H9 (cell line): Measurements from ENCODE around the gene NAGPA. TPM values are rescaled to one million over a fixed set of nuclear protein-coding genes. Genes with fewer than 3 reads are reported as not detected.

Source experiments
- DNase-seq: peaks from one replicate; pipeline ENCODE4 v3.0.0-alpha.2; 2017
- H2AFZ ChIP-seq: one replicate; pipeline ENCODE4 v1.6.1; 2013; ENCODE audit warnings: mild to moderate bottlenecking, low read length, control low read depth, moderate library complexity
- H2AK5ac ChIP-seq: 2 replicates; pipeline ENCODE4 v1.6.1; 2013; ENCODE audit warnings: low read length, control low read depth, mixed read lengths; ENCODE audit not compliant: insufficient read length
- H2BK120ac ChIP-seq: one replicate; pipeline ENCODE4 v1.6.1; 2013; ENCODE audit warnings: low read depth, mild to moderate bottlenecking, low read length, control low read depth, inconsistent platforms; ENCODE audit not compliant: poor library complexity, severe bottlenecking
- H2BK12ac ChIP-seq: 2 replicates; pipeline ENCODE4 v1.6.1; 2013; ENCODE audit warnings: low read length, control low read depth, mixed read lengths, low read depth; ENCODE audit not compliant: insufficient read length
- H2BK15ac ChIP-seq: 2 replicates; pipeline ENCODE4 v1.6.1; 2013; ENCODE audit warnings: low read depth, low read length, control low read depth
- H2BK20ac ChIP-seq: one replicate; pipeline ENCODE4 v1.6.1; 2013; ENCODE audit warnings: low read depth, mild to moderate bottlenecking, low read length, control low read depth, inconsistent platforms; ENCODE audit not compliant: poor library complexity, severe bottlenecking
- H2BK5ac ChIP-seq: 2 replicates; pipeline ENCODE4 v1.6.1; 2013; ENCODE audit warnings: low read length, control low read depth, mixed read lengths; ENCODE audit not compliant: insufficient read length
- H3K14ac ChIP-seq: 2 replicates; pipeline ENCODE4 v1.6.1; 2013; ENCODE audit warnings: low read length, control low read depth; ENCODE audit not compliant: insufficient read depth
- H3K18ac ChIP-seq: 2 replicates; pipeline ENCODE4 v1.6.1; 2013; ENCODE audit warnings: low read depth, mild to moderate bottlenecking, mixed read lengths, low read length, control low read depth; ENCODE audit not compliant: insufficient read length
- H3K23ac ChIP-seq: 2 replicates; pipeline ENCODE4 v1.6.1; 2013; ENCODE audit warnings: low read length, control low read depth, mixed read lengths, low read depth; ENCODE audit not compliant: insufficient read length
- H3K23me2 ChIP-seq: 2 replicates; pipeline ENCODE4 v1.6.1; 2013; ENCODE audit warnings: low read depth, mild to moderate bottlenecking, mixed read lengths, low read length, control low read depth; ENCODE audit not compliant: insufficient read length, poor library complexity, severe bottlenecking
- H3K27ac ChIP-seq: 2 replicates; pipeline ENCODE4 v1.5.1; 2013; ENCODE audit warnings: low read length, control low read depth, mixed read lengths, low read depth; ENCODE audit not compliant: insufficient read length
- H3K27me3 ChIP-seq: 2 replicates; pipeline ENCODE4 v1.6.1; 2013; ENCODE audit warnings: low read length, control low read depth, inconsistent platforms; ENCODE audit not compliant: insufficient read depth
- H3K4ac ChIP-seq: 2 replicates; pipeline ENCODE4 v1.6.1; 2013; ENCODE audit warnings: low read depth, mild to moderate bottlenecking, control low read depth, inconsistent platforms, low read length, moderate library complexity
- H3K4me1 ChIP-seq: 2 replicates; pipeline ENCODE4 v1.6.1; 2013; ENCODE audit warnings: low read length, control low read depth, inconsistent platforms; ENCODE audit not compliant: insufficient read depth
- H3K4me2 ChIP-seq: 2 replicates; pipeline ENCODE4 v1.6.1; 2013; ENCODE audit warnings: low read length, control low read depth, mixed read lengths; ENCODE audit not compliant: insufficient read length, insufficient read depth
- H3K56ac ChIP-seq: 2 replicates; pipeline ENCODE4 v1.6.1; 2013; ENCODE audit warnings: low read depth, mild to moderate bottlenecking, mixed read lengths, low read length, control low read depth; ENCODE audit not compliant: insufficient read length
- H3K79me1 ChIP-seq: 2 replicates; pipeline ENCODE4 v1.6.1; 2013; ENCODE audit warnings: low read depth, mild to moderate bottlenecking, moderate library complexity, low read length, control low read depth, inconsistent platforms; ENCODE audit not compliant: insufficient read depth, poor library complexity, severe bottlenecking
- H3K79me2 ChIP-seq: 2 replicates; pipeline ENCODE4 v1.6.1; 2013; ENCODE audit warnings: low read length, control low read depth, inconsistent platforms; ENCODE audit not compliant: insufficient read depth
- H3K9ac ChIP-seq: 2 replicates; pipeline ENCODE4 v1.6.1; 2013; ENCODE audit warnings: low read length, control low read depth, mixed read lengths; ENCODE audit not compliant: insufficient read length; ENCODE audit errors: extremely low read depth
- H3K9me3 ChIP-seq: one replicate; pipeline ENCODE4 v1.6.1; 2013; ENCODE audit warnings: low read depth, low read length, inconsistent platforms; ENCODE audit not compliant: control insufficient read depth
- H3T11ph ChIP-seq: one replicate; pipeline ENCODE4 v1.6.1; 2013; ENCODE audit warnings: mild to moderate bottlenecking, low read length, control low read depth, inconsistent platforms
- H4K20me1 ChIP-seq: one replicate; pipeline ENCODE4 v1.6.1; 2013; ENCODE audit not compliant: control insufficient read depth, insufficient read length, insufficient read depth
- H4K5ac ChIP-seq: 2 replicates; pipeline ENCODE4 v1.6.1; 2013; ENCODE audit warnings: low read depth, mild to moderate bottlenecking, mixed read lengths, low read length, control low read depth; ENCODE audit not compliant: insufficient read length
- H4K8ac ChIP-seq: replicated peaks from 2 replicates; pipeline ENCODE4 v1.6.1; 2013; ENCODE audit warnings: low read length, control low read depth, mixed read lengths, low read depth; ENCODE audit not compliant: insufficient read length
- H4K91ac ChIP-seq: 2 replicates; pipeline ENCODE4 v1.6.1; 2013; ENCODE audit warnings: low read depth, mild to moderate bottlenecking, moderate library complexity, mixed read lengths, low read length, control low read depth; ENCODE audit not compliant: insufficient read length
- H3K27ac Mint-ChIP-seq, 3 experiments: 2 replicates in 2 of 3; 3 replicates in 1 of 3; pipeline ENCODE4 v1.8.0; 2020 to 2021; ENCODE audit warnings: mixed read lengths in 3 of 3, mild to moderate bottlenecking in 1 of 3, moderate library complexity in 1 of 3
- H3K27me3 Mint-ChIP-seq: 2 replicates; pipeline ENCODE4 v1.8.0; 2021; ENCODE audit warnings: low read depth, mild to moderate bottlenecking, moderate library complexity, mixed read lengths
- H3K36me3 Mint-ChIP-seq, 3 experiments: 2 replicates in 2 of 3; 3 replicates in 1 of 3; pipeline ENCODE4 v1.8.0; 2020 to 2021; ENCODE audit warnings: low read depth in 3 of 3, mixed read lengths in 3 of 3; ENCODE audit not compliant: insufficient read depth in 1 of 3
- H3K4me1 Mint-ChIP-seq, 2 experiments: 2 replicates each; pipeline ENCODE4 v1.8.0; 2020; ENCODE audit warnings: mixed read lengths in 2 of 2
- H3K4me3 Mint-ChIP-seq, 2 experiments: 2 replicates in 1 of 2; 3 replicates in 1 of 2; pipeline ENCODE4 v1.8.0; 2020 to 2021; ENCODE audit warnings: mild to moderate bottlenecking in 2 of 2, mixed read lengths in 2 of 2, moderate library complexity in 1 of 2
- H3K9me3 Mint-ChIP-seq, 2 experiments: 2 replicates in 1 of 2; 3 replicates in 1 of 2; pipeline ENCODE4 v1.8.0; 2020; ENCODE audit warnings: mild to moderate bottlenecking in 2 of 2, mixed read lengths in 2 of 2, moderate library complexity in 1 of 2
- CTCF ChIP-seq: fragments of 200-600 bp; sonication (generic); conservative IDR thresholded peaks from 3 replicates; pipeline ENCODE4 v1.8.0; 2021; ENCODE audit warnings: antibody characterized with exemption, mild to moderate bottlenecking
- WGBS: extraction: QIAGEN DNeasy Blood & Tissue Kit; methylation state at CpG from one replicate; pipeline ENCODE4 v1.1.7; 2013; ENCODE audit warnings: missing lambda C conversion rate, low lambda C conversion rate, mixed read lengths; ENCODE audit not compliant: insufficient read length; ENCODE audit errors: extremely low coverage; 5-methylcytosine and 5-hydroxymethylcytosine counted together
- total RNA-seq: library from RNA; stranded (reverse); gene quantifications from 2 replicates; pipeline ENCODE4 v1.2.1, GENCODE V29; 2021

The NAGPA gene
- total RNA-seq, 1 experiment from 2014 or later, result 12.1 TPM

- Histone ChIP-seq H3K23ac (no peak overlapping the region), H2BK20ac (no peak overlapping the region), H3K79me1 (no peaks in the 10 kb centered on the region), H3K27ac (no peak overlapping the region), H3K14ac (no peak overlapping the region), H3K9me3 (no peaks in the 10 kb centered on the region), H2BK15ac (no peak overlapping the region), H4K91ac (no peak overlapping the region), H4K20me1 (no peaks in the 10 kb centered on the region), H2BK5ac (no peak overlapping the region), H3K4me2 (no peak overlapping the region), H2BK120ac (no peak overlapping the region), H3K4ac (no peak overlapping the region), H4K8ac (no peak overlapping the region), H3K27me3 (no peaks in the 10 kb centered on the region), H3K18ac (no peak overlapping the region), H2AFZ (no peak overlapping the region), H3K4me1 (0 out of 2 replicates have a peak, but pooled peaks cover 3% of the 10 kb centered on the region), H3K23me2 (peaks cover 5% of the 10 kb centered on the region), H3T11ph (no peak overlapping the region), H3K9ac (no peak overlapping the region), H3K79me2 (no peaks in the 10 kb centered on the region), H2BK12ac (no peak overlapping the region), H4K5ac (no peak overlapping the region), H2AK5ac (no peak overlapping the region), H3K56ac (no peak overlapping the region)
- Mint-ChIP-seq H3K36me3 (no peaks in the 10 kb centered on the region; a peak in 1 of 7 replicates), H3K27me3 (peaks cover 5% of the 10 kb centered on the region), H3K4me3 (no peak overlapping the region), H3K27ac (no peak overlapping the region), H3K4me1 (peaks cover 13 to 14% of the 10 kb centered on the region in 2 experiments), H3K9me3 (no peaks in the 10 kb centered on the region)
- no peak for TF ChIP-seq CTCF
- no CpG with 5 or more reads among the region's 12 CpGs for WGBS
- DNase-seq, result no peak
These were observed 3.4 kb downstream of the NAGPA start for GRCh38 chr16:5030251-5030870.
